ENCODE data around the gene RASL10B.

RASL10B gene

GRCh38 chr17:35716897-35717465 is 14.5 kb upstream of the RASL10B start:
- H3K4me3 ChIP-seq (ENCODE audit: low read depth, low read length): no peak overlapping the region
- no peak for TF ChIP-seq CTCF (conservative IDR thresholded peaks at IDR 0.05; ENCODE audit: low read depth, low read length)
- peak; percentile 75 for DNase-seq (ENCODE audit: low read depth)

- H3K4me3 ChIP-seq (ENCODE audit: low read depth, low read length): no peak overlapping the region
- TF ChIP-seq CTCF (conservative IDR thresholded peaks at IDR 0.05; ENCODE audit: low read depth, low read length): no peak
- DNase-seq (ENCODE audit: low read depth): no peak
Observed at GRCh38 chr17:35717475-35717874, 14.0 kb upstream of the RASL10B start.

- H3K4me3 ChIP-seq (ENCODE audit: low read depth, low read length): no peak overlapping the region
- no peak for TF ChIP-seq CTCF (conservative IDR thresholded peaks at IDR 0.05; ENCODE audit: low read depth, low read length)
- DNase-seq (ENCODE audit: low read depth): no peak
Observed at GRCh38 chr17:35723735-35724134, 7.7 kb upstream of the RASL10B start.

GRCh38 chr17:35725058-35725457 is 6.4 kb upstream of the RASL10B start:
- no peak for TF ChIP-seq CTCF (conservative IDR thresholded peaks at IDR 0.05; ENCODE audit: low read depth, low read length)
- H3K4me3 ChIP-seq (ENCODE audit: low read depth, low read length): no peak overlapping the region
- DNase-seq (ENCODE audit: low read depth): no peak

GRCh38 chr17:35725802-35726126 is 5.7 kb upstream of the RASL10B start:
- H3K4me3 ChIP-seq (ENCODE audit: low read depth, low read length): no peak overlapping the region
- no peak for DNase-seq (ENCODE audit: low read depth)
- TF ChIP-seq CTCF (conservative IDR thresholded peaks at IDR 0.05; ENCODE audit: low read depth, low read length): no peak

- H3K4me3 ChIP-seq (ENCODE audit: low read depth, low read length): no peak overlapping the region
- DNase-seq (ENCODE audit: low read depth): peak; percentile 97
- no peak for TF ChIP-seq CTCF (conservative IDR thresholded peaks at IDR 0.05; ENCODE audit: low read depth, low read length)
Observed at GRCh38 chr17:35726127-35726952, 5.1 kb upstream of the RASL10B start.

GRCh38 chr17:35726953-35727460 is 4.4 kb upstream of the RASL10B start:
- peak; percentile 56 for DNase-seq (ENCODE audit: low read depth)
- H3K4me3 ChIP-seq (ENCODE audit: low read depth, low read length): no peak overlapping the region
- TF ChIP-seq CTCF (conservative IDR thresholded peaks at IDR 0.05; ENCODE audit: low read depth, low read length): no peak
